Large intestine (tissue), 3 donors: ENCODE data around the gene SNRK. TPM values are rescaled to one million over a fixed set of nuclear protein-coding genes. Genes with fewer than 3 reads are reported as not detected.

ENCODE experiments used
- DNase-seq, 2 donors: peaks; one replicate each; pipeline versions ENCODE4 v3.0.0 to v3.0.0-alpha.2; 2013
- H3K27ac ChIP-seq: one replicate; pipeline ENCODE4 v1.5.1; 2013; ENCODE audit warnings: low read length
- H3K27me3 ChIP-seq: 2 replicates; pipeline ENCODE4 v1.6.1; 2013; ENCODE audit warnings: low read length; ENCODE audit not compliant: control insufficient read depth, insufficient read depth
- H3K36me3 ChIP-seq: 2 replicates; pipeline ENCODE4 v1.6.1; 2013; ENCODE audit warnings: low read length; ENCODE audit not compliant: control insufficient read depth, insufficient read depth
- H3K4me1 ChIP-seq: one replicate; pipeline ENCODE4 v1.6.1; 2013; ENCODE audit warnings: low read length; ENCODE audit not compliant: control insufficient read depth, insufficient read depth
- H3K4me3 ChIP-seq: one replicate; pipeline ENCODE4 v1.5.1; 2013; ENCODE audit warnings: low read length
- H3K9me3 ChIP-seq: one replicate; pipeline ENCODE4 v1.6.1; 2013; ENCODE audit warnings: mild to moderate bottlenecking, low read depth, low read length, moderate library complexity; ENCODE audit not compliant: control insufficient read depth
- WGBS: methylation state at CpG from one replicate; pipeline ENCODE4 v1.1.5; 2013; ENCODE audit warnings: low lambda C conversion rate; ENCODE audit not compliant: insufficient coverage; 5-methylcytosine and 5-hydroxymethylcytosine counted together
- polyA plus RNA-seq: library from polyadenylated mRNA; unstranded; fragments of 120-200 nt; gene quantifications from one replicate; pipeline ENCODE4 v1.2.1, GENCODE V29; 2013

SNRK gene
- polyA plus RNA-seq, 1 donor = 30.3 TPM

GRCh38 chr3:43343815-43344214, 57.5 kb downstream of the SNRK start:
- no peaks in the 10 kb centered on the region for H3K27me3 ChIP-seq
- H3K4me3 ChIP-seq = no peak overlapping the region
- H3K4me1 ChIP-seq = no peaks in the 10 kb centered on the region
- H3K27ac ChIP-seq = no peak overlapping the region
- no peak for DNase-seq
- peaks cover 84% of the 10 kb centered on the region for H3K36me3 ChIP-seq
- 100% methylated on average over 1 of the region's 3 CpGs for WGBS
- peaks cover 6% of the 10 kb centered on the region for H3K9me3 ChIP-seq

- Histone ChIP-seq H3K4me3 (no peak overlapping the region), H3K27ac (no peak overlapping the region), H3K27me3 (no peaks in the 10 kb centered on the region), H3K9me3 (peaks cover under 1% of the 10 kb centered on the region), H3K36me3 (peaks cover 81% of the 10 kb centered on the region), H3K4me1 (no peaks in the 10 kb centered on the region)
- DNase-seq = no peak
- 100% methylated on average over 1 of the region's 3 CpGs for WGBS
These were observed 58.2 kb downstream of the SNRK start for GRCh38 chr3:43344520-43344919.

- WGBS = no CpG with 5 or more reads among the region's 4 CpGs
- Histone ChIP-seq H3K36me3 (peaks cover 80% of the 10 kb centered on the region), H3K4me3 (no peak overlapping the region), H3K9me3 (no peaks in the 10 kb centered on the region), H3K27me3 (no peaks in the 10 kb centered on the region), H3K4me1 (no peaks in the 10 kb centered on the region), H3K27ac (no peak overlapping the region)
- no peak for DNase-seq
These were observed 58.9 kb downstream of the SNRK start for GRCh38 chr3:43345246-43345645.

- Histone ChIP-seq H3K36me3 (peaks cover 74% of the 10 kb centered on the region), H3K27ac (no peak overlapping the region)
These were observed 59.5 kb downstream of the SNRK start for GRCh38 chr3:43345877-43346276.

GRCh38 chr3:43346978-43347749, 60.8 kb downstream of the SNRK start:
- Histone ChIP-seq H3K4me1 (no peaks in the 10 kb centered on the region), H3K27me3 (no peaks in the 10 kb centered on the region), H3K9me3 (no peaks in the 10 kb centered on the region), H3K27ac (no peak overlapping the region), H3K4me3 (no peak overlapping the region), H3K36me3 (peaks cover 72% of the 10 kb centered on the region)
- DNase-seq = no peak
- 100% methylated on average over 1 of the region's 14 CpGs for WGBS

More at GRCh38 chr3:43345877-43346276, 59.5 kb downstream of the SNRK start:
- 100% methylated on average over 1 of the region's 6 CpGs for WGBS
- no peaks in the 10 kb centered on the region for H3K4me1 ChIP-seq
- DNase-seq = no peak
- H3K9me3 ChIP-seq = no peaks in the 10 kb centered on the region
- H3K27me3 ChIP-seq = no peaks in the 10 kb centered on the region
- H3K4me3 ChIP-seq = no peak overlapping the region

GRCh38 chr3:43347774-43348173, 61.4 kb downstream of the SNRK start:
- H3K9me3 ChIP-seq = no peaks in the 10 kb centered on the region
- no peak overlapping the region for H3K27ac ChIP-seq
- H3K4me3 ChIP-seq = no peak overlapping the region
- no CpG with 5 or more reads among the region's 20 CpGs for WGBS
- no peaks in the 10 kb centered on the region for H3K27me3 ChIP-seq
- no peak for DNase-seq
- no peaks in the 10 kb centered on the region for H3K4me1 ChIP-seq
- H3K36me3 ChIP-seq = peaks cover 67% of the 10 kb centered on the region

GRCh38 chr3:43348350-43348749, 62.0 kb downstream of the SNRK start:
- no peaks in the 10 kb centered on the region for H3K9me3 ChIP-seq
- H3K27ac ChIP-seq = no peak overlapping the region
- no peaks in the 10 kb centered on the region for H3K27me3 ChIP-seq
- DNase-seq = no peak
- no CpG with 5 or more reads among the region's 11 CpGs for whole genome bisulfite sequencing
- no peak overlapping the region for H3K4me3 ChIP-seq
- H3K36me3 ChIP-seq = peaks cover 64% of the 10 kb centered on the region
- no peaks in the 10 kb centered on the region for H3K4me1 ChIP-seq

GRCh38 chr3:43348852-43349574, 62.7 kb downstream of the SNRK start:
- no peak for DNase-seq
- Histone ChIP-seq H3K27ac (no peak overlapping the region), H3K4me1 (no peaks in the 10 kb centered on the region), H3K27me3 (no peaks in the 10 kb centered on the region), H3K9me3 (peaks cover 3% of the 10 kb centered on the region), H3K4me3 (no peak overlapping the region), H3K36me3 (peaks cover 58% of the 10 kb centered on the region)
- no CpG with 5 or more reads among the region's 4 CpGs for WGBS

GRCh38 chr3:43349716-43350115, 63.4 kb downstream of the SNRK start:
- Histone ChIP-seq H3K4me3 (no peak overlapping the region), H3K36me3 (peaks cover 51% of the 10 kb centered on the region)
- no CpG with 5 or more reads among the region's 3 CpGs for WGBS

GRCh38 chr3:43353393-43353792, 67.1 kb downstream of the SNRK start:
- Histone ChIP-seq H3K36me3 (peaks cover 17% of the 10 kb centered on the region), H3K4me3 (no peak overlapping the region), H3K27ac (no peak overlapping the region), H3K4me1 (no peaks in the 10 kb centered on the region), H3K27me3 (no peaks in the 10 kb centered on the region), H3K9me3 (peaks cover 8% of the 10 kb centered on the region)
- no CpG with 5 or more reads among the region's 1 CpG for WGBS
- no peak for DNase-seq

More at GRCh38 chr3:43349716-43350115, 63.4 kb downstream of the SNRK start:
- Histone ChIP-seq H3K9me3 (peaks cover 4% of the 10 kb centered on the region), H3K4me1 (no peaks in the 10 kb centered on the region), H3K27ac (no peak overlapping the region), H3K27me3 (no peaks in the 10 kb centered on the region)
- no peak for DNase-seq
